Anterior cingulate cortex (tissue), 58 donors: ENCODE results near the gene HSPA8.

Experiments used
- DNase-seq, 58 donors: peaks; one replicate each; lab custom pipeline; 2025; lab: John Stamatoyannopoulos, UW

Gene HSPA8

GRCh38 chr11:123052901-123053721, 8.8 kb downstream of the HSPA8 start:
- DNase-seq, result no peak

GRCh38 chr11:123051634-123052033, 10.3 kb downstream of the HSPA8 start:
- no peak for DNase-seq

GRCh38 chr11:123051146-123051545, 10.8 kb downstream of the HSPA8 start:
- DNase-seq, result no peak

- DNase-seq, result no peak
Observed at GRCh38 chr11:123047947-123048293, 14.0 kb downstream of the HSPA8 start.

- DNase-seq, result no peak
Observed at GRCh38 chr11:123047266-123047946, 14.5 kb downstream of the HSPA8 start.

- no peak for DNase-seq
Observed at GRCh38 chr11:123046473-123047259, 15.3 kb downstream of the HSPA8 start.

GRCh38 chr11:123045101-123045500, 16.8 kb downstream of the HSPA8 start:
- no peak for DNase-seq

GRCh38 chr11:123041185-123041584, 20.8 kb downstream of the HSPA8 start:
- no peak for DNase-seq

GRCh38 chr11:123040111-123040432, 21.9 kb downstream of the HSPA8 start:
- DNase-seq, result no peak

GRCh38 chr11:123035831-123036230, 26.1 kb downstream of the HSPA8 start:
- DNase-seq, result no peak

GRCh38 chr11:123034597-123034996, 27.3 kb downstream of the HSPA8 start:
- no peak for DNase-seq

- DNase-seq, result no peak
Observed at GRCh38 chr11:123033895-123034294, 28.0 kb downstream of the HSPA8 start.

GRCh38 chr11:123030517-123030916, 31.4 kb downstream of the HSPA8 start:
- DNase-seq, result no peak

GRCh38 chr11:123020968-123021367, 41.0 kb downstream of the HSPA8 start:
- peak in 3 of 58 donors; percentile 2 to 7 (median 4) for DNase-seq

- no peak for DNase-seq
Observed at GRCh38 chr11:123018702-123019101, 43.2 kb downstream of the HSPA8 start.

- DNase-seq, result no peak
Observed at GRCh38 chr11:123011510-123011909, 50.4 kb downstream of the HSPA8 start.
